ENCODE results near the gene FHOD3.
A peak's percentile ranks its signal among the peaks of the same experiment; 100 is the strongest.

DNA sequence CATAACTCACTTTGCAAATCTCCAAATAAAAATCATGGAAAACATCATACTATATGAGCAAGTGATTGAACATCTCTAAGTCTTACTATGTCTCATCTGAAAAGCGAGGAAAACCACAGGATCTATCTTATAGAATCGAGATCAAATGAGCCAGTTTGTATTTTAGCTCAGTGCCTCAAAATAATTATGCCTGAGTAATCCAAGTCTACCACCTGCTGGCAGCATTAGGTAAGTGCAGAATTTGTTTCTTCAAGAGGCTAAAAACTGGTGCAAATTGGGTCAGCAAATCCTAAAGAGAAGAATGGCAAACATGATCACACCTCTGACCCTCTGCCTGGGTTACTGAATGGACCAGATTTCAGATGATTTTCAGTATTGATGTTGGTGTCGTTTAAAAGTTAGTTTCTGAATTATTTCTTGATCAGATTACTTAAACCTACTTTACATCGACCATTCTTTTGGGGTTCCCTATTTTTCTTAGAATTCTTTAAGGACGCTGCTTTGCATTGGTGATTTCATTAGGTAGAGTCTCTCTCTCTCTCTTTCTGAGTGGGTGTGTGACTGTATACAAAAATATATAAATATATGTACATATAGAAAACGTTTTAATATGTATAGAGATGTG is 12.7 kb upstream of the FHOD3 start:
- TF ChIP-seq CTCF (IDR thresholded peaks at IDR 0.05; ENCODE audit: low read depth, low read length, missing input control): peak; percentile 91
- TF ChIP-seq SP1 (IDR thresholded peaks at IDR 0.05): no peak
- TF ChIP-seq FOXA1 (IDR thresholded peaks at IDR 0.05): no peak
- TF ChIP-seq ZBTB33 (IDR thresholded peaks at IDR 0.05): no peak
- TF ChIP-seq, protein P1, sequence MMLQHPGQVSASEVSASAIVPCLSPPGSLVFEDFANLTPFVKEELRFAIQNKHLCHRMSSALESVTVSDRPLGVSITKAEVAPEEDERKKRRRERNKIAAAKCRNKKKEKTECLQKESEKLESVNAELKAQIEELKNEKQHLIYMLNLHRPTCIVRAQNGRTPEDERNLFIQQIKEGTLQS (IDR thresholded peaks at IDR 0.05): no peak
- TF ChIP-seq YY1 (IDR thresholded peaks at IDR 0.05): no peak
- no peak for TF ChIP-seq GABPA (IDR thresholded peaks at IDR 0.05 in 1 of 2, conservative IDR thresholded peaks at IDR 0.05 in 1 of 2)
- no peak for TF ChIP-seq NR2F2 (IDR thresholded peaks at IDR 0.05)
- TF ChIP-seq REST (IDR thresholded peaks at IDR 0.05): no peak
